Activated T-cell treated with anti-CD3 and anti-CD28 coated beads, Interleukin-2, amount 50 U/mL, for 24 hours (primary cell): ENCODE measurements around the gene RASSF3.
A peak's percentile ranks its signal among the peaks of the same experiment; 100 is the strongest.

Source experiments
- DNase-seq: peaks from one replicate; pipeline ENCODE4 v3.0.0-alpha.2; 2020
- H3K27ac Mint-ChIP-seq: 2 replicates; pipeline ENCODE4 v1.8.0; 2020; ENCODE audit warnings: mild to moderate bottlenecking, mixed read lengths
- H3K27me3 Mint-ChIP-seq: 2 replicates; pipeline ENCODE4 v1.8.0; 2020; ENCODE audit warnings: mixed read lengths
- H3K36me3 Mint-ChIP-seq: 2 replicates; pipeline ENCODE4 v1.8.0; 2020; ENCODE audit warnings: low read depth, mixed read lengths
- H3K4me1 Mint-ChIP-seq: 2 replicates; pipeline ENCODE4 v1.8.0; 2020; ENCODE audit warnings: low read depth, mixed read lengths
- H3K4me3 Mint-ChIP-seq: 2 replicates; pipeline ENCODE4 v1.8.0; 2020; ENCODE audit warnings: mild to moderate bottlenecking, moderate library complexity, mixed read lengths
- H3K9me3 Mint-ChIP-seq: 2 replicates; pipeline ENCODE4 v1.8.0; 2020; ENCODE audit warnings: mixed read lengths

RASSF3 gene

DNA sequence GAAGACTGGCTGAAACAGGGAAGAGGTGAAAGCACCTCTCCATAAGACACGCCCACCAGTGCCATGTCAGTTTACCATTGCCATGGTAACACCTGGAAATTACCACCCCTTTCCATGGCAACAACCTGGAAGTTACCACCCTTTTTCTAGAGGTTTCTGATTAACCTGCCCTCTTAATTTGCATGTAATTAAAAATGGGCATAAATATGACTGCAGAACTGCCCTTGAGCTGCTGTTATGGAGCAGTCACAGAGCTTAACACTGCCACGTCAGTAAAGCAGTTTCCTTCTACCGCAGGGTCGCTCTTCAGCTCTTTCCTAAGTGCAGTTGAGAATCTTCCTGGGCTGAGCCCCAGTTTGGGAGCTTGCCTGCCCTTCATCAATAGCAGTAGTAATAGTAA is 55.2 kb downstream of the RASSF3 start:
- Mint-ChIP-seq H3K4me3 (peak overlapping the region; percentile 38), H3K27ac (peak overlapping the region; percentile 97), H3K27me3 (no peaks in the 10 kb centered on the region), H3K4me1 (peaks cover 90% of the 10 kb centered on the region), H3K36me3 (peaks cover 10% of the 10 kb centered on the region), H3K9me3 (no peaks in the 10 kb centered on the region)
- no peak for DNase-seq

GRCh38 chr12:64666054-64666914 is 56.0 kb downstream of the RASSF3 start:
- Mint-ChIP-seq H3K9me3 (no peaks in the 10 kb centered on the region), H3K4me3 (peak overlapping the region; percentile 38), H3K27ac (peak overlapping the region; percentile 97), H3K27me3 (no peaks in the 10 kb centered on the region), H3K4me1 (peaks cover 90% of the 10 kb centered on the region), H3K36me3 (peaks cover 8% of the 10 kb centered on the region)
- DNase-seq: peak; percentile 23

DNA sequence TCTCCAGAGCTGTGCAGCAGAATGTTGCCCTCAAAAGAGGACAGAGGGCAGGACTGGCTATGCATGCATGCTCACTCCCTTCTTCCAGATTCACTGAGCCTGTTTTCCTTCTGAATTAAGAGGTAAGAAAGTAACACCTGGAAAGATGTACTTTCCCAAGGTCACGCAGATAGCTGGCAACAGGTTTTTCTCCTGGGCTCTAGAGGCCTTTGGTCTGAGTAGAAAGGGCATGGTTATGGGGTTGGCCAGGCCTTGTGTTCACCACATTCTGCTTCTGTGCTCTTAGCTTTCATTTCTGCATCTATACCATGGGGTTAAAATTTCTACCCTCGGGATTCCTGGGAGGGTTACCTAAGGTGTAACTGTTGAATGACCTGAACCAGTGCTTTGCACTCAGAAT is 57.5 kb downstream of the RASSF3 start:
- Mint-ChIP-seq H3K9me3 (no peaks in the 10 kb centered on the region), H3K27ac (peak overlapping the region; percentile 97), H3K4me1 (peaks cover 91% of the 10 kb centered on the region), H3K36me3 (peaks cover 11% of the 10 kb centered on the region), H3K4me3 (no peak overlapping the region), H3K27me3 (no peaks in the 10 kb centered on the region)
- DNase-seq: peak; percentile 26

- Mint-ChIP-seq H3K36me3 (peaks cover 13% of the 10 kb centered on the region), H3K9me3 (no peaks in the 10 kb centered on the region), H3K4me1 (peaks cover 94% of the 10 kb centered on the region), H3K27me3 (no peaks in the 10 kb centered on the region), H3K4me3 (peak overlapping the region; percentile 83), H3K27ac (peak overlapping the region; percentile 97)
- peak; percentile 57 for DNase-seq
These were observed 59.1 kb downstream of the RASSF3 start for GRCh38 chr12:64669270-64669842.

- peak; percentile 36 for DNase-seq
- Mint-ChIP-seq H3K4me1 (peaks cover 95% of the 10 kb centered on the region), H3K36me3 (peaks cover 13% of the 10 kb centered on the region), H3K27ac (peak overlapping the region; percentile 97), H3K4me3 (peak overlapping the region; percentile 83), H3K27me3 (no peaks in the 10 kb centered on the region), H3K9me3 (no peaks in the 10 kb centered on the region)
These were observed 59.7 kb downstream of the RASSF3 start for GRCh38 chr12:64670019-64670418.

DNA sequence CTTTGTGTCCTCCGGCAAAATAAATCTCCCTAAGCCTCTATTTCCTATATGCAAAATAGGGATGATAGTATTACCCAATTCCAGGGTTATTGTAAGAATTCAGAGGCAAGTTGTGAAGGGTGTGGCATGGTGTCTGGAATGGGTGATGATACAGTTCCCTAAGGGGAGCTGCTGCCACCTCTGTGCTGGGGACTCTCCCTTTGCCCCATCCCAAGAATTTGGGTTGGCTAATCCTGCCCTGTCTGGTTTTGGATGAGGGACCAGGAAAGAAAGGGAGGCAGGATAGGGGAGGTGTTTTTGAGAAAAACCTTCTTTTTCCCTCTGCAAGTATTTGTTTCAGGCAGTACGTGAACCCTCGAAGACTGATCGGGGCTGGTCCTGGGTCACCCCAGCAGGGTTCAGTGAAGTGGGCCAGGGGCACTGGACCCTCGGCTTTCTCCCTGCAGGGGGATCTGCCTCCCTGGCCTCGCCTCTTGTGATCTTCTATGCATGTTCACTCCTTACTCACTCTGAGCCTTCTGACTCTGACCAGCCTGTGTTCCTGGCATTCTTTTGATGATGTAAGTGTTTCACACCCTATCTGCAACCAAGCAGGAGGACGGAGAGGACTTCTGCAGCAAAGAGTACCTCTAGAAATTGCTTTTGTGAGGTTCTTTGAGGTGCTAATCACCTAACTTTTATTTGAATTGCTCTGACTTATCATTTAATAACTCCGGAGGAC is 60.8 kb downstream of the RASSF3 start:
- Mint-ChIP-seq H3K36me3 (peaks cover 13% of the 10 kb centered on the region), H3K27ac (peak overlapping the region; percentile 97), H3K4me3 (peak overlapping the region; percentile 83), H3K9me3 (no peaks in the 10 kb centered on the region), H3K27me3 (no peaks in the 10 kb centered on the region), H3K4me1 (peaks cover 94% of the 10 kb centered on the region)
- peak; percentile 50 for DNase-seq

- Mint-ChIP-seq H3K27me3 (no peaks in the 10 kb centered on the region), H3K9me3 (no peaks in the 10 kb centered on the region), H3K27ac (peak overlapping the region; percentile 97), H3K4me3 (peak overlapping the region; percentile 83), H3K4me1 (peaks cover 92% of the 10 kb centered on the region), H3K36me3 (peaks cover 13% of the 10 kb centered on the region)
- peak; percentile 31 for DNase-seq
These were observed 61.4 kb downstream of the RASSF3 start for GRCh38 chr12:64671681-64672080.

DNA sequence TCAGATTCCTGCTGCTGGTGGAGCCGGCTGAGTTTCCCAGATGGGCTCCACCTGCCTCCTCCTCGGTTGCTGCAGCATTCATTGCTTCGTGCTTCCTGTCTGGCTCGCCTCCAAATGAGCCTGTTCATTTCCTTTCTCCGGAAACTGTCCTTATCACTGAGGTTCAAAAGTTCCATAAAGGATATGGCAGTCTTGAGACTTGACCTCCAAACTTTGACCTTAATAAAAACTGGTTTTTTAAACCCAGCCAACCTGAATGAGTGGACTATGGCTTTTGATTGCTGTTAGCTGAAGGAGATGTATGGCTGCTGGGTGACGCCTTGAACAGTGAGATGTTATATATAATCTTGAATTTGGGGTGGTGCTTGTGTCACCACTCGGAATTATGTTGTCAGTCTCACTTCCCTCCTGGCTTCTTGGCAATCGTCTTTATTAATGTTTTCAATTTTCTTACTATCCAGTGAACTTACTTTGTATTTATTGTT is 62.7 kb downstream of the RASSF3 start:
- Mint-ChIP-seq H3K27me3 (no peaks in the 10 kb centered on the region), H3K36me3 (peaks cover 12% of the 10 kb centered on the region), H3K4me1 (peaks cover 92% of the 10 kb centered on the region), H3K4me3 (peak overlapping the region; percentile 40), H3K27ac (peak overlapping the region; percentile 97), H3K9me3 (no peaks in the 10 kb centered on the region)
- peak; percentile 45 for DNase-seq

DNA sequence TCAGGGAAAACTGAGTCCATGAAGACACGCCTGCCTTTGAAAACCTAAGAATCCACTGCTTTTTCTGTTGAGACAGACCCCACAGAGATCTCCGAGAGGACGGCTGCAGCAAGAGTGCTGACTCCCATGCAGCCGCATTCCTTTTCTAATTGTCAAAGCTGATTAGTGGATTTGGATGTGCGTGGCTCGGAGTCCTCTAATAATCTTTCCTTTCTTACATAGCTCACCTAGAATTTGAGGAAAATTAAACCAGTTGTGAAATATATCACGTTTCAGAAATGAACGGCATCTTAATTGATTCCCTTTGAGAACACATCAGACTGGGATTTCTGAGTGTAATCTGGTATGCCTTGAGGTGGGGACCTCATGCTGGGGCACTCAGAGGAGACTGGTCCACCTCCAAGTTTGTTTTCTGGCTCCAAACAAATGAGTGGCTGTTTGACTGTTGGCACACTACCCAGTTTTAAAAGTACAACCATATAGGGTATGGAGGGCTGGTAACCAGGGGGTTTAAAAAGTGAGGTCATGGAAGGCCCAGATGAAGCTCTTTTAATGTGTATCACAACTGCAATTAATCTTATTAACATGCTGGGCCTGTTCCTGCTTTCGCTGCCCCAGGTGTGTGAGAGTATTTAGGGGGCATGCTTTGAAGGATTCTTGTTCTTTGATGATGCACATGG is 63.3 kb downstream of the RASSF3 start:
- H3K4me1 Mint-ChIP-seq: peaks cover 93% of the 10 kb centered on the region
- no peak overlapping the region for H3K4me3 Mint-ChIP-seq
- no peaks in the 10 kb centered on the region for H3K9me3 Mint-ChIP-seq
- peak overlapping the region; percentile 97 for H3K27ac Mint-ChIP-seq
- no peaks in the 10 kb centered on the region for H3K27me3 Mint-ChIP-seq
- DNase-seq: peak; percentile 25
- H3K36me3 Mint-ChIP-seq: peaks cover 9% of the 10 kb centered on the region

GRCh38 chr12:64674367-64674922 is 64.2 kb downstream of the RASSF3 start:
- Mint-ChIP-seq H3K9me3 (no peaks in the 10 kb centered on the region), H3K27me3 (no peaks in the 10 kb centered on the region), H3K27ac (peak overlapping the region; percentile 97), H3K4me3 (peak overlapping the region; percentile 59), H3K4me1 (peaks cover 94% of the 10 kb centered on the region), H3K36me3 (peaks cover 9% of the 10 kb centered on the region)
- peak; percentile 43 for DNase-seq

GRCh38 chr12:64675795-64676194 is 65.5 kb downstream of the RASSF3 start:
- Mint-ChIP-seq H3K4me3 (no peak overlapping the region), H3K9me3 (no peaks in the 10 kb centered on the region), H3K36me3 (peaks cover 9% of the 10 kb centered on the region), H3K27me3 (no peaks in the 10 kb centered on the region), H3K4me1 (peaks cover 94% of the 10 kb centered on the region), H3K27ac (peak overlapping the region; percentile 92)
- peak; percentile 29 for DNase-seq

DNA sequence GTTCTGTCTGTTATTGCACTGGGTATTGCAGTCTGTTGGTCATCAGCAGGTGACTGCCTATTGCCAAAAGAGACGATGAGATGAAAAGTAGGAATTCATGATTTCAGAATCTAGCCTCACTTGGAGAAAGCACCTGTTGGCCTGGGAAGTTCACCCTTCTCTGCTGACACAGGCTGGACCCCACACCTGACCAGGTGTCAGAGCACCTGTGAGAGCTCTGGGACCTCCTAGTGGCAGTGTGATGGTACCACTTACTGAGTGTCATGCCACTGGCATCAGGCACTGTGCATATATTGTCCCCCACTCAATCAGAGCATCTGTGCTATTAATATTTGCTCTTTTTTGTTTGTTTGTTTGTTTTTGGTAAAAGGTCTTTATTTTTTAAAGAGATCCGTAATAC is 68.0 kb downstream of the RASSF3 start:
- no peak overlapping the region for H3K4me3 Mint-ChIP-seq

GRCh38 chr12:64678835-64679234 is 68.5 kb downstream of the RASSF3 start:
- peaks cover 8% of the 10 kb centered on the region for H3K36me3 Mint-ChIP-seq
- peak overlapping the region; percentile 95 for H3K27ac Mint-ChIP-seq
- H3K4me3 Mint-ChIP-seq: no peak overlapping the region
- peaks cover 95% of the 10 kb centered on the region for H3K4me1 Mint-ChIP-seq
- peak; percentile 30 for DNase-seq
- no peaks in the 10 kb centered on the region for H3K27me3 Mint-ChIP-seq
- H3K9me3 Mint-ChIP-seq: no peaks in the 10 kb centered on the region

More for the DNA sequence above, 68.0 kb downstream of the RASSF3 start:
- H3K4me1 Mint-ChIP-seq: peaks cover 95% of the 10 kb centered on the region
- peaks cover 5% of the 10 kb centered on the region for H3K36me3 Mint-ChIP-seq
- H3K9me3 Mint-ChIP-seq: no peaks in the 10 kb centered on the region
- H3K27me3 Mint-ChIP-seq: no peaks in the 10 kb centered on the region
- H3K27ac Mint-ChIP-seq: peak overlapping the region; percentile 95
- peak; percentile 29 for DNase-seq
